ENCODE measurements around the gene SYT11.

GRCh38 chr1:155834296-155834926, 25.0 kb upstream of the SYT11 start:
- TF ChIP-seq REST (IDR thresholded peaks at IDR 0.05) (no peak), CTCF (IDR thresholded peaks at IDR 0.05; ENCODE audit: low read depth, low read length, missing input control) (no peak), FOXA1 (IDR thresholded peaks at IDR 0.05) (no peak), RAD21 (IDR thresholded peaks at IDR 0.05) (no peak), SP1 (IDR thresholded peaks at IDR 0.05) (no peak)
